Mucosa of rectum (tissue), 2 donors: ENCODE measurements around the gene PRKN.
"Not testable (repeated sequence)": the region's sequence is repeated elsewhere in the genome, so short reads cannot be mapped to it uniquely, and the experiment has no call there.

Experiments
- H3K27ac ChIP-seq, 2 donors: one replicate each; pipeline ENCODE4 v1.7.0; 2013; ENCODE audit warnings: inconsistent platforms in 2 of 2, low read depth in 2 of 2, low read length in 2 of 2
- H3K27me3 ChIP-seq, 2 donors: one replicate each; pipeline ENCODE4 v1.7.0; 2013; ENCODE audit warnings: low read length in 2 of 2; ENCODE audit not compliant: control insufficient read depth in 2 of 2, insufficient read depth in 2 of 2
- H3K36me3 ChIP-seq, 2 donors: one replicate each; pipeline ENCODE4 v1.7.0; 2013; ENCODE audit warnings: low read length in 2 of 2; ENCODE audit not compliant: control insufficient read depth in 2 of 2, insufficient read depth in 2 of 2
- H3K4me1 ChIP-seq, 2 donors: one replicate each; pipeline ENCODE4 v1.7.0; 2013; ENCODE audit warnings: low read length in 2 of 2, mild to moderate bottlenecking in 1 of 2; ENCODE audit not compliant: control insufficient read depth in 2 of 2, insufficient read depth in 2 of 2
- H3K4me3 ChIP-seq, 2 donors: one replicate each; pipeline ENCODE4 v1.7.0; 2013; ENCODE audit warnings: low read length in 2 of 2
- H3K9ac ChIP-seq, 2 donors: one replicate each; pipeline ENCODE4 v1.7.0; 2013; ENCODE audit warnings: low read length in 2 of 2, low read depth in 1 of 2, mild to moderate bottlenecking in 1 of 2
- H3K9me3 ChIP-seq, 2 donors: one replicate each; pipeline ENCODE4 v1.7.0; 2013; ENCODE audit warnings: low read length in 2 of 2; ENCODE audit not compliant: control insufficient read depth in 2 of 2
- donor health status: healthy.
- donor health status: Normal muscosa, but diverticular disease.

Gene PRKN

GRCh38 chr6:161906571-161906970, 821.0 kb downstream of the PRKN start:
- Histone ChIP-seq H3K36me3 (no peaks in the 10 kb centered on the region), H3K4me1 (no peaks in the 10 kb centered on the region), H3K9me3 (no peaks in the 10 kb centered on the region), H3K9ac (no peak overlapping the region), H3K4me3 (no peak overlapping the region), H3K27me3 (no peaks in the 10 kb centered on the region), H3K27ac (no peak overlapping the region)

DNA sequence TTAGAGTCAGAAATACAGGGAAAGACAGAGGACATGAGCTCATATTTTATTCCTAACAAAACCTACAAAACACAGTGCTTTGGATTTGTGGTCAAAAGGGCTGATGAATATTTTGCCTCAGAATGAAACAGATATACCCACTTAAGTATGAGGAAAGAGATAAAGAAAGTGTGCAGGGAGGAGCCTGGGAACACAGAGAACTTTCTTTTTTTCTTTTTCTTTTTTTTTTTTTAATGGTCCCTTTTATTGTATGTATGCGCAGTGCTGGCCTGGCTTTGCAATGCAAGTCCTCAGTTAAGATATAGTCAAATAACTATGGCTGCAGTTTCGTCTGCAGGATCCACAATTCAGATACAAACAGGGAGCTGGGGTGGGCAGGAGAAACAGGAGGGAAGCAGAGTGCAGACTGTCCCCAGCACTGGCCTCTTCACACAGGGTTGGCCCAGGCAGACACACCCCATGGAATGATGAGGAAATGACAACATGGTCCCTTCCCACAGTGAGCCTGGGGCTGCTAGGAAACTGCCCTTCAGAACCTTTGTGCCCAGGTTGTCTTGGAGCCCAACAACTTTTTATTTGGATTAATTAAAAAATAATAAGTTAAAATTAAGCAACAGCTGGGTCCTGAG, 823.9 kb downstream of the PRKN start:
- no peaks in the 10 kb centered on the region for H3K4me1 ChIP-seq
- H3K9ac ChIP-seq = no peak overlapping the region
- no peaks in the 10 kb centered on the region for H3K9me3 ChIP-seq
- H3K27me3 ChIP-seq = no peaks in the 10 kb centered on the region
- no peaks in the 10 kb centered on the region for H3K36me3 ChIP-seq
- no peak overlapping the region for H3K27ac ChIP-seq
- no peak overlapping the region for H3K4me3 ChIP-seq

DNA sequence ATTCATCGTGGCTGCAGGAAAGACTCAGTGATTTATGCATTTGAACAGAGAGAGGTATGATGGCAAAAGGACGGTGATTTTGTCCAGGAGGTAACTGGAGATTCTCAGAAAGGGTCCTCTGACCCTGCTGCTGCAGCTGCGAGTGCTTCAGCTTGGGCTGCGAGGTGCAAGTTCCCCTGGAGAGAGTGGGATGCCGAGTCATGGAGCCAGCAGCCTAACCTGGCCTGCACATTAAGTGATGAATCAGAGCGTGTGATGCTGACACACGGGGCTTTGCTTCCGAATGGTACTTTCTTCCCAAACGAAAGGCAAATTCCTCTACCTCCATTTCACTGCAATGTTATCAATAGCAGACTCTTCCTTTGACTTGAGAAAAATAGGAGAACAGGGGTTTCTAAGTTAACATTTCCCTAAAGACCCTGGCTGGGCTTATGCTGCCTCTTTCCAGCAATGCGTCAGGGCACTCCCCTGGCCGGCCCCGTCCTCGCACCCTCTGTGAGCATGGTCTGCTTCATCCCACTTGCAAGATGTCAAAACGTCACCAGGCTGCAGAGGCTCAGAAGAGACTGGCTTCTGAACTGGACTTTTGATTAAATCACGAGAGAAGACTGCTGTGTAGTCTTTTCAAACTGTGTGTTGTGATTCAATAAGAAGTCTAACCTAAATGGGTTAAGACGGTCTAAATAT, 825.7 kb downstream of the PRKN start:
- H3K36me3 ChIP-seq = no peaks in the 10 kb centered on the region
- H3K27ac ChIP-seq = no peak overlapping the region
- no peak overlapping the region for H3K9ac ChIP-seq
- H3K4me3 ChIP-seq = no peak overlapping the region
- H3K4me1 ChIP-seq = no peaks in the 10 kb centered on the region
- H3K9me3 ChIP-seq = no peaks in the 10 kb centered on the region
- H3K27me3 ChIP-seq = no peaks in the 10 kb centered on the region

- no peak overlapping the region for H3K9ac ChIP-seq
- H3K27me3 ChIP-seq = no peaks in the 10 kb centered on the region
- no peaks in the 10 kb centered on the region for H3K4me1 ChIP-seq
- H3K4me3 ChIP-seq = no peak overlapping the region
- H3K36me3 ChIP-seq = no peaks in the 10 kb centered on the region
- H3K9me3 ChIP-seq = no peaks in the 10 kb centered on the region
- H3K27ac ChIP-seq = no peak overlapping the region
These were observed 833.1 kb downstream of the PRKN start for GRCh38 chr6:161894436-161894835.

GRCh38 chr6:161891542-161891941, 836.0 kb downstream of the PRKN start:
- H3K36me3 ChIP-seq = no peaks in the 10 kb centered on the region

GRCh38 chr6:161890832-161891297, 836.7 kb downstream of the PRKN start:
- Histone ChIP-seq H3K27me3 (no peaks in the 10 kb centered on the region), H3K27ac (no peak overlapping the region), H3K9me3 (no peaks in the 10 kb centered on the region), H3K36me3 (no peaks in the 10 kb centered on the region), H3K4me3 (no peak overlapping the region), H3K9ac (no peak overlapping the region), H3K4me1 (no peaks in the 10 kb centered on the region)

More at GRCh38 chr6:161891542-161891941, 836.0 kb downstream of the PRKN start:
- no peak overlapping the region for H3K27ac ChIP-seq
- H3K4me3 ChIP-seq = no peak overlapping the region
- no peak overlapping the region for H3K9ac ChIP-seq
- no peaks in the 10 kb centered on the region for H3K4me1 ChIP-seq
- no peaks in the 10 kb centered on the region for H3K27me3 ChIP-seq
- no peaks in the 10 kb centered on the region for H3K9me3 ChIP-seq

- Histone ChIP-seq H3K9me3 (no peaks in the 10 kb centered on the region), H3K4me1 (no peaks in the 10 kb centered on the region), H3K27me3 (no peaks in the 10 kb centered on the region), H3K9ac (no peak overlapping the region), H3K4me3 (no peak overlapping the region), H3K36me3 (no peaks in the 10 kb centered on the region), H3K27ac (no peak overlapping the region)
These were observed 837.3 kb downstream of the PRKN start for GRCh38 chr6:161890133-161890831.

DNA sequence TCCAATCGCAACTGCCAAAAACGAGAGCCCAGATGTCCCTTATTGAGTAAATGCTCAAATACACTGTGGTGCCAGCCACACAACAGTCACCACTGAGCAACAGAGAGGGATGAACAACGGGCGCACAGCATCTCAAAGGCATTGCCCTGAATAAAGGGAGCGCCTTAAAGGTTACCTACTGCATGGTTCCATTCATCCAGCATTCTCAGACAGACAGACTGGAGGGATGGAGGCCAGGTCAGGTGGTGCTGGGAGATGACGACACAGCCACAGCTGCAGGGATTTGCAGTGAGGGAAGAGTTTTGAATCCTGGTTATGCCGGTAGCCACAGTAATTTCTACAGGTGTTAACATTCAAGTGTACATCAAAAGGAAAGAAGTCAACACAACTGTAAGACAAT, 838.2 kb downstream of the PRKN start:
- Histone ChIP-seq H3K4me1 (no peaks in the 10 kb centered on the region), H3K4me3 (no peak overlapping the region)

DNA sequence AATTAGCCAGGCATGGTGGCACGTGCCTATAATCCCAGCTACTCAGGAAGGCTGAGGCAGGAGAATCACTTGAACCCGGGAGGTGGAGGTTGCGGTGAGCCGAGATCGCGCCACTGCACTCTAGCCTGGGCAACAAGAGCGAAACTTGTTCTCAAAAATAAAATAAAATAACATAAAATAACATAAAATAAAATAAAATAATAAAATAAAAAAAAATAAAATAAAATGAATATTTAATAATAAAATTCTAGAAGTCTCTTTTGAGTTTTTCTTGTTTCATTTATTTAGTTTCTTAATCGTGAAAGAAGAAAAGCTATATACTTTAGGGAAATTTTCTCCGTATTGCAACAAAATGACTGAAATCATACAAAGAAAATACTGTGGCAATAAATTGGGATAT, 841.0 kb downstream of the PRKN start:
- not testable (repeated sequence) for H3K27ac ChIP-seq, H3K9me3 ChIP-seq, H3K27me3 ChIP-seq, H3K4me3 ChIP-seq, H3K36me3 ChIP-seq, H3K4me1 ChIP-seq, H3K9ac ChIP-seq

More for the DNA sequence above, 838.2 kb downstream of the PRKN start:
- Histone ChIP-seq H3K27me3 (no peaks in the 10 kb centered on the region), H3K36me3 (no peaks in the 10 kb centered on the region), H3K9me3 (no peaks in the 10 kb centered on the region), H3K9ac (no peak overlapping the region), H3K27ac (no peak overlapping the region)

- Histone ChIP-seq H3K4me1 (no peaks in the 10 kb centered on the region), H3K27ac (no peak overlapping the region), H3K9me3 (no peaks in the 10 kb centered on the region), H3K9ac (no peak overlapping the region), H3K36me3 (no peaks in the 10 kb centered on the region), H3K27me3 (no peaks in the 10 kb centered on the region), H3K4me3 (no peak overlapping the region)
These were observed 842.8 kb downstream of the PRKN start for GRCh38 chr6:161884782-161885181.
